PFSK-1 (cell line): ENCODE results near the gene ZSCAN1.

Experiments used
- FOXP2 ChIP-seq: optimal IDR thresholded peaks from 2 replicates; pipeline ENCODE3; 2011; ENCODE audit warnings: borderline replicate concordance, control low read depth, inconsistent platforms; ENCODE audit not compliant: insufficient read depth; ENCODE audit errors: extremely low read length, extremely low read depth
- POLR2AphosphoS5 ChIP-seq: IDR thresholded peaks from 2 replicates; pipeline ENCODE4 v1.6.1; 2012; ENCODE audit warnings: low read depth, mild to moderate bottlenecking, control low read depth, low read length, moderate library complexity
- REST ChIP-seq, 2 experiments: IDR thresholded peaks; 2 replicates each; pipeline versions ENCODE4 v1.6.1 to v1.8.0; 2011 to 2012; ENCODE audit warnings: low read depth in 2 of 2, low read length in 2 of 2, control low read depth in 1 of 2, inconsistent platforms in 1 of 2, mild to moderate bottlenecking in 1 of 2, moderate library complexity in 1 of 2; ENCODE audit not compliant: insufficient read depth in 1 of 2
- SIN3A ChIP-seq: IDR thresholded peaks from 2 replicates; pipeline ENCODE4 v1.6.1; 2012; ENCODE audit warnings: mild to moderate bottlenecking, low read length, moderate library complexity, borderline replicate concordance; ENCODE audit not compliant: insufficient read depth
- TAF1 ChIP-seq: IDR thresholded peaks from 2 replicates; pipeline ENCODE4 v1.6.1; 2012; ENCODE audit warnings: low read length, control low read depth, borderline replicate concordance; ENCODE audit not compliant: insufficient read depth

Gene ZSCAN1

GRCh38 chr19:58054901-58055874 lies 21.4 kb downstream of the ZSCAN1 start:
- no peak for TF ChIP-seq FOXP2
- TF ChIP-seq REST (IDR thresholded peaks at IDR 0.05; ENCODE audit: insufficient read depth in 1 of 2, low read depth in 2 of 2, low read length in 2 of 2), result no peak
- no peak for TF ChIP-seq POLR2AphosphoS5
- TF ChIP-seq TAF1, result no peak
- TF ChIP-seq SIN3A, result no peak

- TF ChIP-seq REST (IDR thresholded peaks at IDR 0.05; ENCODE audit: insufficient read depth in 1 of 2, low read depth in 2 of 2, low read length in 2 of 2) (no peak), TAF1 (no peak), SIN3A (no peak)
Measured at GRCh38 chr19:58056261-58056660, 22.4 kb downstream of the ZSCAN1 start.

- TF ChIP-seq TAF1, result no peak
Measured at GRCh38 chr19:58056861-58057260, 23.0 kb downstream of the ZSCAN1 start.

- TF ChIP-seq POLR2AphosphoS5, result no peak
- no peak for TF ChIP-seq REST (IDR thresholded peaks at IDR 0.05; ENCODE audit: insufficient read depth in 1 of 2, low read depth in 2 of 2, low read length in 2 of 2)
- TF ChIP-seq TAF1, result no peak
- TF ChIP-seq FOXP2, result no peak
- no peak for TF ChIP-seq SIN3A
Measured at GRCh38 chr19:58058467-58058866, 24.6 kb downstream of the ZSCAN1 start.

GRCh38 chr19:58059003-58059670 lies 25.3 kb downstream of the ZSCAN1 start, which contains the start of gene ZNF135:
ZNF135 (plus strand) TSS chr19:58059282; CDS start chr19:58060003, 721 bp downstream.
- TF ChIP-seq POLR2AphosphoS5 (no peak), REST (IDR thresholded peaks at IDR 0.05; ENCODE audit: insufficient read depth in 1 of 2, low read depth in 2 of 2, low read length in 2 of 2) (no peak), FOXP2 (no peak), TAF1 (no peak)
